Esophagus squamous epithelium (tissue), 4 donors: ENCODE results near the gene SPRR4.

Experiments used
- POLR2A ChIP-seq, 4 donors: fragments of 450-650 bp; IDR thresholded peaks; one replicate each; pipeline ENCODE4 v1.6.1; 2017; ENCODE audit warnings: antibody characterized with exemption in 4 of 4, mild to moderate bottlenecking in 4 of 4, moderate library complexity in 3 of 4
- TF ChIP-seq, protein P1 (sequence below), 6 experiments: fragments of 450-650 bp in 4 of 6; fragments of 200-600 bp in 2 of 6; sonication (generic) in 2 of 6; IDR thresholded peaks; one replicate each; pipeline ENCODE4 v1.5.1; 2016 to 2019; ENCODE audit warnings: antibody characterized with exemption in 6 of 6, mild to moderate bottlenecking in 4 of 6, moderate library complexity in 4 of 6

DNA sequence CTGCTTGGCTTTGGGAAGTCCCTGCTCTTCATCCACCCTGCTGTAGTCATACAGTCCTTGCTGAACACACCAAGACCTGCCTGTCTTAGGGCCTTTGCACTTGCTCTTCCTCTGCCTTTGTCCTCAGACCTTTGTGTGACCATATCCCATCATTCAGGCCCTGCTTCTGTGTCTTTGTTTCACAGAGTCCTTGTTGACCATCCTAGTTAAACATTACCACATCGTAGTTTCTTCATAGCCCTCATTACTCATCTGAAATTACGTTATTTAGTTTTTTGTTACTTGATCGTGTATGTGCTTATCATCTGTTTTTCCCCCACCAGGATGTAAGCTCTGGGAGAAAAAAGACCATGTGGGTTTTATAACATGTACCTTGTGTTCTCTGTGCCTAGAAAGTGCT lies 41.8 kb upstream of the SPRR4 start:
- TF ChIP-seq, protein P1, sequence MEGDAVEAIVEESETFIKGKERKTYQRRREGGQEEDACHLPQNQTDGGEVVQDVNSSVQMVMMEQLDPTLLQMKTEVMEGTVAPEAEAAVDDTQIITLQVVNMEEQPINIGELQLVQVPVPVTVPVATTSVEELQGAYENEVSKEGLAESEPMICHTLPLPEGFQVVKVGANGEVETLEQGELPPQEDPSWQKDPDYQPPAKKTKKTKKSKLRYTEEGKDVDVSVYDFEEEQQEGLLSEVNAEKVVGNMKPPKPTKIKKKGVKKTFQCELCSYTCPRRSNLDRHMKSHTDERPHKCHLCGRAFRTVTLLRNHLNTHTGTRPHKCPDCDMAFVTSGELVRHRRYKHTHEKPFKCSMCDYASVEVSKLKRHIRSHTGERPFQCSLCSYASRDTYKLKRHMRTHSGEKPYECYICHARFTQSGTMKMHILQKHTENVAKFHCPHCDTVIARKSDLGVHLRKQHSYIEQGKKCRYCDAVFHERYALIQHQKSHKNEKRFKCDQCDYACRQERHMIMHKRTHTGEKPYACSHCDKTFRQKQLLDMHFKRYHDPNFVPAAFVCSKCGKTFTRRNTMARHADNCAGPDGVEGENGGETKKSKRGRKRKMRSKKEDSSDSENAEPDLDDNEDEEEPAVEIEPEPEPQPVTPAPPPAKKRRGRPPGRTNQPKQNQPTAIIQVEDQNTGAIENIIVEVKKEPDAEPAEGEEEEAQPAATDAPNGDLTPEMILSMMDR (IDR thresholded peaks at IDR 0.05): no peak
- TF ChIP-seq POLR2A (IDR thresholded peaks at IDR 0.05): no peak
